GM21360 (cell line): ENCODE data around the gene LPIN2.
"Not testable (repeated sequence)": the region's sequence is repeated elsewhere in the genome, so short reads cannot be mapped to it uniquely, and the experiment has no call there.

Experiments
- ATAC-seq: cut with Tn5 transposase; IDR thresholded peaks from one replicate; pipeline ENCODE4 v1.9.1; 2021; ENCODE audit warnings: mild to moderate bottlenecking, moderate library complexity; ENCODE audit not compliant: unreplicated experiment

Gene LPIN2

GRCh38 chr18:3012136-3013023 lies 564 bp downstream of the LPIN2 start:
- peak; percentile 29 for ATAC-seq

GRCh38 chr18:3010086-3010485 lies 2.9 kb downstream of the LPIN2 start:
- ATAC-seq: no peak

GRCh38 chr18:3008541-3008940 lies 4.4 kb downstream of the LPIN2 start:
- ATAC-seq: no peak

- ATAC-seq: no peak
Observed at GRCh38 chr18:3007491-3007890, 5.5 kb downstream of the LPIN2 start.

GRCh38 chr18:3005462-3005861 lies 7.5 kb downstream of the LPIN2 start:
- ATAC-seq: no peak

GRCh38 chr18:3003766-3004165 lies 9.2 kb downstream of the LPIN2 start:
- ATAC-seq: not testable (repeated sequence)

- ATAC-seq: no peak
Observed at GRCh38 chr18:3002732-3003131, 10.2 kb downstream of the LPIN2 start.

GRCh38 chr18:2998644-2999043 lies 14.3 kb downstream of the LPIN2 start:
- ATAC-seq: no peak

GRCh38 chr18:2997846-2998564 lies 14.9 kb downstream of the LPIN2 start:
- ATAC-seq: no peak

- no peak for ATAC-seq
Observed at GRCh38 chr18:2997429-2997828, 15.5 kb downstream of the LPIN2 start.

- ATAC-seq: peak; percentile 71
Observed at GRCh38 chr18:2994603-2995432, 18.1 kb downstream of the LPIN2 start.

- ATAC-seq: no peak
Observed at GRCh38 chr18:2994020-2994589, 18.8 kb downstream of the LPIN2 start.

- ATAC-seq: no peak
Observed at GRCh38 chr18:2992995-2993877, 19.7 kb downstream of the LPIN2 start.

- ATAC-seq: no peak
Observed at GRCh38 chr18:2990956-2991640, 21.8 kb downstream of the LPIN2 start.

- ATAC-seq: no peak
Observed at GRCh38 chr18:2987876-2988790, 24.8 kb downstream of the LPIN2 start.

GRCh38 chr18:2986150-2986865 lies 26.6 kb downstream of the LPIN2 start:
- no peak for ATAC-seq

- no peak for ATAC-seq
Observed at GRCh38 chr18:2985628-2986027, 27.3 kb downstream of the LPIN2 start.
